ENCODE measurements around the gene RTP4.

Gene RTP4

GRCh38 chr3:187336322-187336721, 31.9 kb upstream of the RTP4 start:
- WGBS (ENCODE audit: insufficient coverage, insufficient read length): no CpG with 5 or more reads among the region's 3 CpGs
- no peak overlapping the region for H3K27ac ChIP-seq (ENCODE audit: low read length)
- no peaks in the 10 kb centered on the region for H3K36me3 ChIP-seq (ENCODE audit: control insufficient read depth, insufficient read depth, low read length)
- no peaks in the 10 kb centered on the region for H3K9me3 ChIP-seq (ENCODE audit: control insufficient read depth, insufficient read depth, low read length)
- H3K4me1 ChIP-seq (ENCODE audit: control insufficient read depth, insufficient read depth, low read length): no peaks in the 10 kb centered on the region; the same call in 1 of the 2 replicates
- no peaks in the 10 kb centered on the region for H3K27me3 ChIP-seq (ENCODE audit: control insufficient read depth, insufficient read depth, low read length)
- no peak for DNase-seq (ENCODE audit: low read depth, low spot score)
- no peak overlapping the region for H3K4me3 ChIP-seq (ENCODE audit: low read length)

- Histone ChIP-seq H3K4me3 (ENCODE audit: low read length) (no peak overlapping the region), H3K27me3 (ENCODE audit: control insufficient read depth, insufficient read depth, low read length) (no peaks in the 10 kb centered on the region), H3K27ac (ENCODE audit: low read length) (no peak overlapping the region), H3K36me3 (ENCODE audit: control insufficient read depth, insufficient read depth, low read length) (no peaks in the 10 kb centered on the region), H3K4me1 (ENCODE audit: control insufficient read depth, insufficient read depth, low read length) (no peaks in the 10 kb centered on the region; the same call in 1 of the 2 replicates), H3K9me3 (ENCODE audit: control insufficient read depth, insufficient read depth, low read length) (no peaks in the 10 kb centered on the region)
- DNase-seq (ENCODE audit: low read depth, low spot score): no peak
- no CpG with 5 or more reads among the region's 1 CpG for WGBS (ENCODE audit: insufficient coverage, insufficient read length)
These were observed 27.6 kb upstream of the RTP4 start for GRCh38 chr3:187340578-187340977.

- no peaks in the 10 kb centered on the region for H3K9me3 ChIP-seq (ENCODE audit: control insufficient read depth, insufficient read depth, low read length)
- no peaks in the 10 kb centered on the region; the same call in 1 of the 2 replicates for H3K4me1 ChIP-seq (ENCODE audit: control insufficient read depth, insufficient read depth, low read length)
- no peak overlapping the region for H3K4me3 ChIP-seq (ENCODE audit: low read length)
- WGBS (ENCODE audit: insufficient coverage, insufficient read length): no CpG with 5 or more reads among the region's 4 CpGs
- no peaks in the 10 kb centered on the region for H3K36me3 ChIP-seq (ENCODE audit: control insufficient read depth, insufficient read depth, low read length)
- no peak overlapping the region for H3K27ac ChIP-seq (ENCODE audit: low read length)
- DNase-seq (ENCODE audit: low read depth, low spot score): no peak
- no peaks in the 10 kb centered on the region for H3K27me3 ChIP-seq (ENCODE audit: control insufficient read depth, insufficient read depth, low read length)
These were observed 25.9 kb upstream of the RTP4 start for GRCh38 chr3:187342255-187342654.

- no peaks in the 10 kb centered on the region for H3K9me3 ChIP-seq (ENCODE audit: control insufficient read depth, insufficient read depth, low read length)
- no peaks in the 10 kb centered on the region for H3K27me3 ChIP-seq (ENCODE audit: control insufficient read depth, insufficient read depth, low read length)
- no peak for DNase-seq (ENCODE audit: low read depth, low spot score)
- no peaks in the 10 kb centered on the region for H3K36me3 ChIP-seq (ENCODE audit: control insufficient read depth, insufficient read depth, low read length)
- H3K4me3 ChIP-seq (ENCODE audit: low read length): no peak overlapping the region
- H3K4me1 ChIP-seq (ENCODE audit: control insufficient read depth, insufficient read depth, low read length): no peaks in the 10 kb centered on the region; the same call in 1 of the 2 replicates
- WGBS (ENCODE audit: insufficient coverage, insufficient read length): no CpG with 5 or more reads among the region's 1 CpG
- H3K27ac ChIP-seq (ENCODE audit: low read length): no peak overlapping the region
These were observed 24.5 kb upstream of the RTP4 start for GRCh38 chr3:187343670-187344069.

GRCh38 chr3:187352581-187353575, 15.3 kb upstream of the RTP4 start:
- H3K4me1 ChIP-seq (ENCODE audit: control insufficient read depth, insufficient read depth, low read length): no peaks in the 10 kb centered on the region
- H3K27me3 ChIP-seq (ENCODE audit: control insufficient read depth, insufficient read depth, low read length): no peaks in the 10 kb centered on the region
- no peak overlapping the region for H3K4me3 ChIP-seq (ENCODE audit: low read length)
- DNase-seq (ENCODE audit: low read depth, low spot score): no peak
- H3K27ac ChIP-seq (ENCODE audit: low read length): no peak overlapping the region
- no peaks in the 10 kb centered on the region for H3K9me3 ChIP-seq (ENCODE audit: control insufficient read depth, insufficient read depth, low read length)
- H3K36me3 ChIP-seq (ENCODE audit: control insufficient read depth, insufficient read depth, low read length): no peaks in the 10 kb centered on the region
- no CpG with 5 or more reads among the region's 13 CpGs for WGBS (ENCODE audit: insufficient coverage, insufficient read length)

GRCh38 chr3:187358068-187358467, 10.1 kb upstream of the RTP4 start:
- no peak overlapping the region for H3K4me3 ChIP-seq (ENCODE audit: low read length)
- no CpG with 5 or more reads among the region's 1 CpG for WGBS (ENCODE audit: insufficient coverage, insufficient read length)
- peaks cover 4% of the 10 kb centered on the region for H3K4me1 ChIP-seq (ENCODE audit: control insufficient read depth, insufficient read depth, low read length)
- H3K27ac ChIP-seq (ENCODE audit: low read length): no peak overlapping the region
- H3K36me3 ChIP-seq (ENCODE audit: control insufficient read depth, insufficient read depth, low read length): no peaks in the 10 kb centered on the region
- H3K9me3 ChIP-seq (ENCODE audit: control insufficient read depth, insufficient read depth, low read length): no peaks in the 10 kb centered on the region
- H3K27me3 ChIP-seq (ENCODE audit: control insufficient read depth, insufficient read depth, low read length): no peaks in the 10 kb centered on the region
- no peak for DNase-seq (ENCODE audit: low read depth, low spot score)

GRCh38 chr3:187359798-187360486, 8.2 kb upstream of the RTP4 start:
- no peaks in the 10 kb centered on the region for H3K27me3 ChIP-seq (ENCODE audit: control insufficient read depth, insufficient read depth, low read length)
- DNase-seq (ENCODE audit: low read depth, low spot score): no peak
- no CpG with 5 or more reads among the region's 7 CpGs for WGBS (ENCODE audit: insufficient coverage, insufficient read length)
- no peaks in the 10 kb centered on the region for H3K36me3 ChIP-seq (ENCODE audit: control insufficient read depth, insufficient read depth, low read length)
- no peak overlapping the region for H3K4me3 ChIP-seq (ENCODE audit: low read length)
- no peaks in the 10 kb centered on the region for H3K9me3 ChIP-seq (ENCODE audit: control insufficient read depth, insufficient read depth, low read length)
- H3K4me1 ChIP-seq (ENCODE audit: control insufficient read depth, insufficient read depth, low read length): peaks cover 4% of the 10 kb centered on the region
- no peak overlapping the region for H3K27ac ChIP-seq (ENCODE audit: low read length)

- Histone ChIP-seq H3K27ac (ENCODE audit: low read length) (no peak overlapping the region), H3K4me3 (ENCODE audit: low read length) (no peak overlapping the region), H3K36me3 (ENCODE audit: control insufficient read depth, insufficient read depth, low read length) (no peaks in the 10 kb centered on the region), H3K4me1 (ENCODE audit: control insufficient read depth, insufficient read depth, low read length) (peaks cover 4% of the 10 kb centered on the region), H3K9me3 (ENCODE audit: control insufficient read depth, insufficient read depth, low read length) (no peaks in the 10 kb centered on the region), H3K27me3 (ENCODE audit: control insufficient read depth, insufficient read depth, low read length) (no peaks in the 10 kb centered on the region)
- no peak for DNase-seq (ENCODE audit: low read depth, low spot score)
- WGBS (ENCODE audit: insufficient coverage, insufficient read length): no CpG with 5 or more reads among the region's 3 CpGs
These were observed 7.6 kb upstream of the RTP4 start for GRCh38 chr3:187360596-187360995.

- H3K9me3 ChIP-seq (ENCODE audit: control insufficient read depth, insufficient read depth, low read length): no peaks in the 10 kb centered on the region
- DNase-seq (ENCODE audit: low read depth, low spot score): peak; percentile 31
- peaks cover 4% of the 10 kb centered on the region for H3K4me1 ChIP-seq (ENCODE audit: control insufficient read depth, insufficient read depth, low read length)
- WGBS (ENCODE audit: insufficient coverage, insufficient read length): no CpG with 5 or more reads among the region's 2 CpGs
- no peak overlapping the region for H3K27ac ChIP-seq (ENCODE audit: low read length)
- H3K36me3 ChIP-seq (ENCODE audit: control insufficient read depth, insufficient read depth, low read length): no peaks in the 10 kb centered on the region
- no peak overlapping the region for H3K4me3 ChIP-seq (ENCODE audit: low read length)
- no peaks in the 10 kb centered on the region for H3K27me3 ChIP-seq (ENCODE audit: control insufficient read depth, insufficient read depth, low read length)
These were observed 6.3 kb upstream of the RTP4 start for GRCh38 chr3:187361835-187362234.

GRCh38 chr3:187367561-187368103, 553 bp upstream of the RTP4 start:
- WGBS (ENCODE audit: insufficient coverage, insufficient read length): no CpG with 5 or more reads among the region's 29 CpGs
- no peaks in the 10 kb centered on the region for H3K36me3 ChIP-seq (ENCODE audit: control insufficient read depth, insufficient read depth, low read length)
- no peak for DNase-seq (ENCODE audit: low read depth, low spot score)
- H3K9me3 ChIP-seq (ENCODE audit: control insufficient read depth, insufficient read depth, low read length): no peaks in the 10 kb centered on the region
- H3K4me3 ChIP-seq (ENCODE audit: low read length): no peak overlapping the region
- no peaks in the 10 kb centered on the region for H3K4me1 ChIP-seq (ENCODE audit: control insufficient read depth, insufficient read depth, low read length)
- no peaks in the 10 kb centered on the region for H3K27me3 ChIP-seq (ENCODE audit: control insufficient read depth, insufficient read depth, low read length)
- H3K27ac ChIP-seq (ENCODE audit: low read length): no peak overlapping the region

All from iPS DF 6.9 (cell line).